ENCODE data around the gene FHL5. TPM values are rescaled to one million over a fixed set of nuclear protein-coding genes. Genes with fewer than 3 reads are reported as not detected.
A peak's percentile ranks its signal among the peaks of the same experiment; 100 is the strongest.
"Not testable (repeated sequence)": the region's sequence is repeated elsewhere in the genome, so short reads cannot be mapped to it uniquely, and the experiment has no call there.

Gene FHL5
- total RNA-seq, 1 experiment from 2014 or later, result not detected

- DNase-seq (ENCODE audit: low read depth, low spot score), result no peak
- in situ Hi-C loops (cut with HindIII; ENCODE audit: low pct_unique_long_range_greater_than_20kb, low sequenced_read_pairs), result no loop called here
These were observed 19.1 kb downstream of the FHL5 start for GRCh38 chr6:96582021-96582420.

- in situ Hi-C loops (cut with HindIII; ENCODE audit: low pct_unique_long_range_greater_than_20kb, low sequenced_read_pairs), result no loop called here
- DNase-seq (ENCODE audit: low read depth, low spot score), result no peak
These were observed 19.5 kb downstream of the FHL5 start for GRCh38 chr6:96582436-96582835.

- no peak for DNase-seq (ENCODE audit: low read depth, low spot score)
- in situ Hi-C loops (cut with HindIII; ENCODE audit: low pct_unique_long_range_greater_than_20kb, low sequenced_read_pairs), result no loop called here
These were observed 41.5 kb downstream of the FHL5 start for GRCh38 chr6:96604420-96604819.

- in situ Hi-C loops (cut with HindIII; ENCODE audit: low pct_unique_long_range_greater_than_20kb, low sequenced_read_pairs), result no loop called here
- no peak for DNase-seq (ENCODE audit: low read depth, low spot score)
These were observed 45.1 kb downstream of the FHL5 start for GRCh38 chr6:96608074-96608473.

GRCh38 chr6:96610019-96610418, 47.1 kb downstream of the FHL5 start:
- in situ Hi-C loops (cut with HindIII; ENCODE audit: low pct_unique_long_range_greater_than_20kb, low sequenced_read_pairs), result no loop called here
- no peak for DNase-seq (ENCODE audit: low read depth, low spot score)

GRCh38 chr6:96611342-96611991, 48.5 kb downstream of the FHL5 start:
- DNase-seq (ENCODE audit: low read depth, low spot score), result no peak

GRCh38 chr6:96613291-96613999, 50.5 kb downstream of the FHL5 start:
- in situ Hi-C loops (cut with HindIII; ENCODE audit: low pct_unique_long_range_greater_than_20kb, low sequenced_read_pairs), result no loop called here
- no peak for DNase-seq (ENCODE audit: low read depth, low spot score)

More at GRCh38 chr6:96611342-96611991, 48.5 kb downstream of the FHL5 start:
- in situ Hi-C loops (cut with HindIII; ENCODE audit: low pct_unique_long_range_greater_than_20kb, low sequenced_read_pairs), result no loop called here

GRCh38 chr6:96620851-96621250, 57.9 kb downstream of the FHL5 start:
- in situ Hi-C loops (cut with HindIII; ENCODE audit: low pct_unique_long_range_greater_than_20kb, low sequenced_read_pairs), result no loop called here
- no peak for DNase-seq (ENCODE audit: low read depth, low spot score)

GRCh38 chr6:96621983-96622382, 59.1 kb downstream of the FHL5 start:
- in situ Hi-C loops (cut with HindIII; ENCODE audit: low pct_unique_long_range_greater_than_20kb, low sequenced_read_pairs), result no loop called here
- DNase-seq (ENCODE audit: low read depth, low spot score), result no peak

- DNase-seq (ENCODE audit: low read depth, low spot score), result no peak
- in situ Hi-C loops (cut with HindIII; ENCODE audit: low pct_unique_long_range_greater_than_20kb, low sequenced_read_pairs), result no loop called here
These were observed 62.0 kb downstream of the FHL5 start for GRCh38 chr6:96624957-96625356.

GRCh38 chr6:96626759-96627364, 63.9 kb downstream of the FHL5 start:
- peak; percentile 57 for DNase-seq (ENCODE audit: low read depth, low spot score)
- in situ Hi-C loops (cut with HindIII; ENCODE audit: low pct_unique_long_range_greater_than_20kb, low sequenced_read_pairs), result no loop called here

- DNase-seq (ENCODE audit: low read depth, low spot score), result no peak
- in situ Hi-C loops (cut with HindIII; ENCODE audit: low pct_unique_long_range_greater_than_20kb, low sequenced_read_pairs), result no loop called here
These were observed 68.3 kb downstream of the FHL5 start for GRCh38 chr6:96631248-96631647.

- DNase-seq (ENCODE audit: low read depth, low spot score); in situ Hi-C loops (cut with HindIII; ENCODE audit: low pct_unique_long_range_greater_than_20kb, low sequenced_read_pairs): not testable (repeated sequence)
These were observed 75.1 kb downstream of the FHL5 start for GRCh38 chr6:96637979-96638378.

- in situ Hi-C loops (cut with HindIII; ENCODE audit: low pct_unique_long_range_greater_than_20kb, low sequenced_read_pairs), result no loop called here
- no peak for DNase-seq (ENCODE audit: low read depth, low spot score)
These were observed 82.2 kb downstream of the FHL5 start for GRCh38 chr6:96645106-96645505.

GRCh38 chr6:96649926-96650325, 87.0 kb downstream of the FHL5 start:
- no peak for DNase-seq (ENCODE audit: low read depth, low spot score)
- in situ Hi-C loops (cut with HindIII; ENCODE audit: low pct_unique_long_range_greater_than_20kb, low sequenced_read_pairs), result no loop called here

- no peak for DNase-seq (ENCODE audit: low read depth, low spot score)
- in situ Hi-C loops (cut with HindIII; ENCODE audit: low pct_unique_long_range_greater_than_20kb, low sequenced_read_pairs), result no loop called here
These were observed 88.9 kb downstream of the FHL5 start for GRCh38 chr6:96651816-96652215.

- in situ Hi-C loops (cut with HindIII; ENCODE audit: low pct_unique_long_range_greater_than_20kb, low sequenced_read_pairs), result no loop called here
- no peak for DNase-seq (ENCODE audit: low read depth, low spot score)
These were observed 89.6 kb downstream of the FHL5 start for GRCh38 chr6:96652552-96652951.

- no peak for DNase-seq (ENCODE audit: low read depth, low spot score)
- in situ Hi-C loops (cut with HindIII; ENCODE audit: low pct_unique_long_range_greater_than_20kb, low sequenced_read_pairs), result no loop called here
These were observed 90.3 kb downstream of the FHL5 start for GRCh38 chr6:96653181-96653580.

- no peak for DNase-seq (ENCODE audit: low read depth, low spot score)
- in situ Hi-C loops (cut with HindIII; ENCODE audit: low pct_unique_long_range_greater_than_20kb, low sequenced_read_pairs), result no loop called here
These were observed 93.6 kb downstream of the FHL5 start for GRCh38 chr6:96656567-96656966.
